Rectal smooth muscle tissue (tissue), 1 donor: Measurements from ENCODE around the gene MYO1E.

Experiments
- H3K27ac ChIP-seq: one replicate; pipeline ENCODE4 v1.7.0; 2013; ENCODE audit warnings: low read depth, low read length, inconsistent platforms
- H3K27me3 ChIP-seq: one replicate; pipeline ENCODE4 v1.7.0; 2013; ENCODE audit warnings: low read length; ENCODE audit not compliant: control insufficient read depth, insufficient read depth
- H3K36me3 ChIP-seq: one replicate; pipeline ENCODE4 v1.7.0; 2013; ENCODE audit warnings: low read length; ENCODE audit not compliant: control insufficient read depth, insufficient read depth
- H3K4me1 ChIP-seq: one replicate; pipeline ENCODE4 v1.7.0; 2013; ENCODE audit warnings: low read length; ENCODE audit not compliant: control insufficient read depth, insufficient read depth
- H3K4me3 ChIP-seq: one replicate; pipeline ENCODE4 v1.7.0; 2013; ENCODE audit warnings: low read length
- H3K9ac ChIP-seq: one replicate; pipeline ENCODE4 v1.7.0; 2013; ENCODE audit warnings: low read length

Gene MYO1E

GRCh38 chr15:59115047-59115446, 257.6 kb downstream of the MYO1E start:
- H3K9ac ChIP-seq = no peak overlapping the region
- H3K27me3 ChIP-seq = no peaks in the 10 kb centered on the region
- H3K4me1 ChIP-seq = no peaks in the 10 kb centered on the region
- H3K36me3 ChIP-seq = no peaks in the 10 kb centered on the region
- no peak overlapping the region for H3K4me3 ChIP-seq
- no peak overlapping the region for H3K27ac ChIP-seq

GRCh38 chr15:59111251-59111650, 261.4 kb downstream of the MYO1E start:
- Histone ChIP-seq H3K4me1 (no peaks in the 10 kb centered on the region), H3K9ac (no peak overlapping the region), H3K27ac (no peak overlapping the region), H3K27me3 (no peaks in the 10 kb centered on the region), H3K4me3 (no peak overlapping the region), H3K36me3 (no peaks in the 10 kb centered on the region)

- no peak overlapping the region for H3K27ac ChIP-seq
- H3K27me3 ChIP-seq = no peaks in the 10 kb centered on the region
- H3K4me1 ChIP-seq = no peaks in the 10 kb centered on the region
- peak overlapping the region; percentile 77 for H3K4me3 ChIP-seq
- H3K36me3 ChIP-seq = no peaks in the 10 kb centered on the region
- H3K9ac ChIP-seq = no peak overlapping the region
These were observed 266.8 kb downstream of the MYO1E start for GRCh38 chr15:59105854-59106253.

- peak within 1 kb of the TSS; percentile 57 for H3K9ac ChIP-seq
- H3K27ac ChIP-seq = no peak within 1 kb of the TSS
- peaks cover 2% of the 10 kb centered on the region for H3K36me3 ChIP-seq
- H3K4me3 ChIP-seq = peak within 1 kb of the TSS; percentile 77
- H3K27me3 ChIP-seq = no peaks in the 10 kb centered on the region
- H3K4me1 ChIP-seq = no peaks in the 10 kb centered on the region
These were observed 267.5 kb downstream of the MYO1E start, which contains the start of gene CCNB2 for GRCh38 chr15:59104912-59105732. Gene CCNB2, plus strand, starts transcription at chr15:59105146. Its CDS starts 123 bp downstream, at chr15:59105269.

- no peaks in the 10 kb centered on the region for H3K27me3 ChIP-seq
- peak overlapping the region; percentile 57 for H3K9ac ChIP-seq
- peaks cover 4% of the 10 kb centered on the region for H3K36me3 ChIP-seq
- H3K4me3 ChIP-seq = peak overlapping the region; percentile 77
- no peak overlapping the region for H3K27ac ChIP-seq
- H3K4me1 ChIP-seq = no peaks in the 10 kb centered on the region
These were observed 268.1 kb downstream of the MYO1E start for GRCh38 chr15:59104602-59104911.

GRCh38 chr15:59099162-59099685, 273.4 kb downstream of the MYO1E start:
- Histone ChIP-seq H3K27me3 (no peaks in the 10 kb centered on the region), H3K36me3 (peaks cover 12% of the 10 kb centered on the region), H3K4me1 (no peaks in the 10 kb centered on the region)

GRCh38 chr15:59096429-59096828, 276.2 kb downstream of the MYO1E start:
- no peaks in the 10 kb centered on the region for H3K27me3 ChIP-seq
- H3K4me3 ChIP-seq = no peak overlapping the region
- H3K4me1 ChIP-seq = no peaks in the 10 kb centered on the region
- no peak overlapping the region for H3K9ac ChIP-seq
- peaks cover 23% of the 10 kb centered on the region for H3K36me3 ChIP-seq
- no peak overlapping the region for H3K27ac ChIP-seq

More at GRCh38 chr15:59099162-59099685, 273.4 kb downstream of the MYO1E start:
- no peak overlapping the region for H3K9ac ChIP-seq
- no peak overlapping the region for H3K4me3 ChIP-seq
- H3K27ac ChIP-seq = no peak overlapping the region

GRCh38 chr15:59094077-59094476, 278.6 kb downstream of the MYO1E start:
- Histone ChIP-seq H3K4me1 (no peaks in the 10 kb centered on the region), H3K27me3 (no peaks in the 10 kb centered on the region), H3K4me3 (no peak overlapping the region), H3K27ac (no peak overlapping the region), H3K9ac (no peak overlapping the region), H3K36me3 (peaks cover 19% of the 10 kb centered on the region)

GRCh38 chr15:59087731-59088130, 284.9 kb downstream of the MYO1E start:
- H3K9ac ChIP-seq = no peak overlapping the region
- H3K27me3 ChIP-seq = no peaks in the 10 kb centered on the region
- no peak overlapping the region for H3K27ac ChIP-seq
- H3K4me3 ChIP-seq = no peak overlapping the region
- no peaks in the 10 kb centered on the region for H3K4me1 ChIP-seq
- peaks cover 24% of the 10 kb centered on the region for H3K36me3 ChIP-seq
